PC-3 (cell line): ENCODE data around the gene ATF6.

ENCODE experiments used
- EZH2 ChIP-seq: fragments of 300-600 bp; sonication (generic); IDR thresholded peaks from one replicate; pipeline ENCODE4 v1.6.1; 2017; ENCODE audit warnings: antibody characterized with exemption, mild to moderate bottlenecking, low read length; ENCODE audit not compliant: unreplicated experiment
- TF ChIP-seq, protein P1 (sequence below): fragments of 300-600 bp; sonication (generic); conservative IDR thresholded peaks from 2 replicates; pipeline ENCODE4 v1.5.1; 2017; ENCODE audit warnings: antibody characterized with exemption, low read depth, mild to moderate bottlenecking, low read length

DNA sequence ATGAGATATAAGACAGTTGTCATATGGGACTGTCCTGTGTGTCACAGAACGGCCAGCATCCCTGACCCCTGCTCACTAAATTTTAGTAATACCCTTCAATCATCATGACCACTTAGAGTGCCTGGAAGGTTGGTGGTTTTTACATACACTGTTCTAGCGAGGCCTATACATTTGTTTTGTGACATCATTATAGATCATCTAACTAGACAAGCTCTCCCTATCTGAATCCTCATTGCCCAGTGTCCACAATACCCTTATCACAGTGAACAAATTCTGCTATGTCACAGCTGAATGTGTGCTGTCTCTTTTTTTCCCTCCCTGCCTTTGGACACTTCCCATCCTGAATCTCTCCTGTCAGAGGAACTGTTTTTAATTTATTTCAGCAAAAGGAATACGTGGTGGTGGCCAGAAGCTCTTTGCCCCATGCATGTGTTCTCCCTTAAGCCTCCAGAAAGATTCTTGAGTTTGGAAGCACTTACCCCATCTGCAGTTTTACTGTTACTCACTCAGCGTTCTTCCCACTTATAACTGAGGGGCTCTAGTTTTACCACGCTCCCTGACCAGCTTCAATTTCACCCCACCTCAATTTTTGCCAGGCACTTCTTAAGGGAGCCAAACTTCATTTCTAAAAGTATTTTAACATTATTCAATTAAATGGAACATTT, 187.3 kb downstream of the ATF6 start:
- TF ChIP-seq, protein P1, sequence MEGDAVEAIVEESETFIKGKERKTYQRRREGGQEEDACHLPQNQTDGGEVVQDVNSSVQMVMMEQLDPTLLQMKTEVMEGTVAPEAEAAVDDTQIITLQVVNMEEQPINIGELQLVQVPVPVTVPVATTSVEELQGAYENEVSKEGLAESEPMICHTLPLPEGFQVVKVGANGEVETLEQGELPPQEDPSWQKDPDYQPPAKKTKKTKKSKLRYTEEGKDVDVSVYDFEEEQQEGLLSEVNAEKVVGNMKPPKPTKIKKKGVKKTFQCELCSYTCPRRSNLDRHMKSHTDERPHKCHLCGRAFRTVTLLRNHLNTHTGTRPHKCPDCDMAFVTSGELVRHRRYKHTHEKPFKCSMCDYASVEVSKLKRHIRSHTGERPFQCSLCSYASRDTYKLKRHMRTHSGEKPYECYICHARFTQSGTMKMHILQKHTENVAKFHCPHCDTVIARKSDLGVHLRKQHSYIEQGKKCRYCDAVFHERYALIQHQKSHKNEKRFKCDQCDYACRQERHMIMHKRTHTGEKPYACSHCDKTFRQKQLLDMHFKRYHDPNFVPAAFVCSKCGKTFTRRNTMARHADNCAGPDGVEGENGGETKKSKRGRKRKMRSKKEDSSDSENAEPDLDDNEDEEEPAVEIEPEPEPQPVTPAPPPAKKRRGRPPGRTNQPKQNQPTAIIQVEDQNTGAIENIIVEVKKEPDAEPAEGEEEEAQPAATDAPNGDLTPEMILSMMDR, result no peak
- TF ChIP-seq EZH2, result no peak
